HG03575 (cell line): ENCODE data around the gene CALD1.

Experiments
- ATAC-seq: cut with Tn5 transposase; IDR thresholded peaks from one replicate; pipeline ENCODE4 v1.9.1; 2021; ENCODE audit not compliant: unreplicated experiment, insufficient number of reproducible peaks, low FRiP score; ENCODE audit errors: extremely low read depth

The CALD1 gene

GRCh38 chr7:134818613-134819345 lies 39.3 kb downstream of the CALD1 start:
- no peak for ATAC-seq

DNA sequence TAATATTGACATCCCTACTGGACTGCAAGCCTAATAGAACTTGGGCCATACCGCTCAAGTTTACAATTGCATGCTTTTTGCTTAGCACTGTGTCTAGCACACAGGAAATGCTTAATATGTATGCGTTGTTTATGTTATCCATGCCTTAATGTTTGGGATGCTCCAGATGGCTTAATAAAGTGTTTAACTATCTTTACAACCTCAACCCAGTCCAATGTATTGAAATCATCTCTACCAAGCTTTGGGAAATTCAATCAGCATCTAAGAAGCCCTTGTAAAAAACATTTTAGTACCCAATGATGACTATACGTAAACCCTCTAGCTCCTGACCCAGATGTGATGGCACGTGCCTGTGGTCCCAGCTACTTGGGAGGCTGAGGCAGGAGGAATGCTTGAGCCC lies 40.0 kb downstream of the CALD1 start:
- no peak for ATAC-seq

GRCh38 chr7:134820295-134820694 lies 40.9 kb downstream of the CALD1 start:
- ATAC-seq = no peak

DNA sequence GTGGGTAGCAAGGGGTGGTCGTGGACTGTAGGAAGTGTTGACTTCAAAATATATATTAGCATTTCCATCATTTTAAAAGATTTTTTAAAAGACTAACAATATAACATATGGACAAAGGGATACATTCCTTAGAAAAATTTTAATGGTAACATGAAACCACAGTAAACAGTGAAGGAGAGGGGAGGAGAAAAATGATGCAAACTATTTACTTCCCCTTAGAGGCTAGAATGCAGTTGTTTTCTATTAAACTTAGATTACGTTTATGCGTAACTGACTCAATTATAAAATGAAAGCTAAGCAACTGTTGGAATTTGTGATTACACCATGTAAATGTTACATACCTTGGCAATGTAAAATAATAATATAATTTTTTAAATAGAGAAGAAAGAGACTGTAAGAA lies 41.3 kb downstream of the CALD1 start:
- ATAC-seq = no peak

GRCh38 chr7:134823400-134823799 lies 44.0 kb downstream of the CALD1 start:
- no peak for ATAC-seq

DNA sequence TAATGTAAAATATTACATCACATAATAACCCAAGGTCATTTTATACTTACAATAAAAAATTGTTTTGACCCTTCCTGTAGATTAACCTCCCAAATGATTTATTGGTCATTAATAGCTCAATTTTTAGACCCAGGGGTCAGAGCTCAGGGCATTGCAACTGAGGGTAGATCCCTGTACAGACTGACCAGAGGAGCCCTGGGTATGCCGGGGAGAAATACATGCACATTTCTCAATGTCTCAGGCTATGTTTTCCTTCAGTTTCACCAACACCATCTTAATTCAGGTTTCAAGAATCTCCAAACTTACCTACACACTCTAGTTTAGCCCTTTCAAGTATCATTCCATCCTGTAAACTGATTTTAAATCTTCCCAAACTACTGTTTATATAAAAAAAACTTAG lies 46.2 kb downstream of the CALD1 start:
- ATAC-seq = no peak

GRCh38 chr7:134826105-134826504 lies 46.7 kb downstream of the CALD1 start:
- no peak for ATAC-seq

- ATAC-seq = no peak
Observed at GRCh38 chr7:134827436-134827835, 48.0 kb downstream of the CALD1 start.

DNA sequence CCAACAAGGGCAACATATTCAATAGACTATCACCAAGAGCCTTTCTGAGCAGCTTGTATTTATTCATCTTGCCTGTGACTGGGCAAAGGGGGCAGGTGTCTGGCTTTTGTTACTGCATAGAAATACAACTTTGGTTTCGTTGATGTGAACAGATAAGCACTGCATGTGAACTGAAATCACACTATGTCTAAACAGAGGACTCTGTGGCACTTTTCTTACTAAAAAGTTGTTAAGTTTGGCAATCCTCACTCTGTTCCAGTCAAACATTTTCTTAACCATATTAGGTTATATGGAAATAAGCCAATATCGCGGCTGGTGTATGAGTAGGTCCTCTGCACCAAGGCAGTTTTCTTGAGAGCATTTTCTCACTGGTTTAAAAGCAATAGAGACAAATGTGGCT lies 48.5 kb downstream of the CALD1 start:
- no peak for ATAC-seq

GRCh38 chr7:134828361-134828760 lies 48.9 kb downstream of the CALD1 start:
- ATAC-seq = no peak

DNA sequence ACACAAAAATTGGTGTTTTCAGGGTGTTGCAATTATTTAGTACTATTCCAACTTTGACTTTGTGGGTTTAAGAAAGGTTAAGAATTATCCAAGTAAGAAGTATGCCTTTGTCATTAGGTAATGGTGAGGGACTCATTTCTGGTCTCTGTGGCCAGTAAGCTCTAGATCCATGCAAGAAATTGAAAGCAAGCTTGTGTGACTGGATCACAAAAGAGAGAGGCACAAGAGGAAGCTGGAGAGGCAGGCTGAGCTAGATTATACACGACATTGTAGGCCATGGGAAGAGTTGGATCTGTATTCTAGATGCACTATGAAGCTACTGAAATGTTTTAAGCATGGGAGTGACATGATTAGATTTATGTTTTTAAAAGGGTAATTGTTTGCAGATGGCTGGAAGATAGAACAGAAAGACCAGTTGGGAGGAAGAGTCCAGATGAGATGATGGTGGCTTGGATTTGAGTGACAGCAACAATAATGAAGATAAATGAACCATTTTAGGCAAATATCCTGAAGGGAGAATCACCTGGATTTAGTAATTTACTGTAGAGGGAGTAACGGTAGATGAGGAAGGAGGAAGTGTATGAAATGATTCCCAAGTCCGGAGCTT lies 50.0 kb downstream of the CALD1 start:
- no peak for ATAC-seq

DNA sequence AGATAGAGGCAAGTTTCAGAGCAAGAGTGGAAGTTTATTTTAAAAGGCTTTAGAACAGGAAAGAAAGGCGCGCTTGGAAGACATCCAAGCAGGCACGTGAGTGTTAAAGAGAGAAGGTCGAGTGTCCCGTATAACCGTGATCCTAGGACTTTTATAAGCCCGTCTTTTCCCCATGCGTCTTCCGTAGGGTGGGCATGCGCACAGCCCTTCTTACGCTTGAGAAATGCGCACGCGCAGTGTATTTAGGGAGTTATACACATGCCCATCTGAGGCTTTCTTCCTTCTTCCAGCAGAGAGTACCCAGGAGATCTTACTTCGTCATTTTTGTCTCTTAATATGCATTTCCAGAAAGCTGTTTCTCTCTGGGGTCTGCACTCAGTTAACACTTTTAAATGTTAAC lies 52.4 kb downstream of the CALD1 start:
- ATAC-seq = no peak

GRCh38 chr7:134832367-134832766 lies 52.9 kb downstream of the CALD1 start:
- no peak for ATAC-seq

DNA sequence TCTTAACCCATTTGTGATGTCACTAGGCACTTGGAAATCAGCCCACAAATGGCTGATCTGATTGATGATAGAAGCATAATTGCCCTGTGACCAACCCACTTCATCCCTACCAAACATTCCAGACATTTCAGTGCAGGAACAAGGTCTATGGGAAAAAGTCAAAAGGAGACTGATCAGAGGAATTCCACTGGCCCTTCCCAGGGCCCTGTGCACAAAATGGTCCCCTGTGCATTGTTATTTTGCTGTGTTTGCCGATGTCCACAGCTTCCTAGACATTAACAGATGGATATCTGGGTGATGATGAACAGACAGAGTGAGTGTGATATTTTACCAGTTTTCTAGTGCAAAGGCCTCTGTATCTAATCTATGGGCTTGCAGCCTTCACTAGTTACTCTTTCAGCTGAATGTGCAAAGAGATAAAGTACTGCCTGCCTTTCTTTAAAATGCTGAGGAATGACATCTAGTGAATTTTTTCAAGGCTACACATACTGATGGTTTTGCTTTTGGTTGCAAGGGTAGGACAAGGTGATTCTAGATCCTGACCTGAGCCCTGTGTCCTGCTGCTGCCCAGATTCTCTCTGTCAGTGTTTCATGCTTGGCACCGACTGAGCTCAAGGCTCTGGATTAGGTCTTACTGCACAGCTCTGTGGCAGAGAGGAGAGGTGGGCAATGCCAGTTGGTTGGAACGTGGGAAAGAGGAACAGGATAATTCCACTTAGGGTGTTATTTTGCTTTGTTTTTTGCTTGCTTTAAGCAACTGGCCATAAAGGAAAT lies 55.4 kb downstream of the CALD1 start:
- no peak for ATAC-seq

GRCh38 chr7:134835463-134835823 lies 56.0 kb downstream of the CALD1 start:
- no peak for ATAC-seq

DNA sequence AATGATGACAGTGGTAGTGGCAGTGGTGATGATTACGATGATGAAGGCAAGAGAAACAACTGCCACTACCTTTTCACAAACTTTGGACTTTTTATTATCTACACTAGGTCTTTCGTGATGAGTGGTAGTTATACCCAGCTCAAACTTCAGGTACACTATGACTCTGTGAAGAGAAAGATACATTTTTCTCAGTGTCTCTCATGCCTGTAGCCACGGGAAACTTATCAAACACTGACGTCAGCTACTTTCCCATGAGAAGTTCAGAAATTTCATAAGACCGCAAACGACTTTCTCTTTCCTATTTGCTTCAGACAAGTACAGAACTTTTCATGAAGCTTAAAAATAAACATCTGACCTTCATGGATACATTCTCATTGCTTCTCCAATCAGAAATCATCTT lies 57.0 kb downstream of the CALD1 start:
- no peak for ATAC-seq

GRCh38 chr7:134839298-134839697 lies 59.9 kb downstream of the CALD1 start:
- ATAC-seq = no peak

- ATAC-seq = no peak
Observed at GRCh38 chr7:134842062-134842461, 62.6 kb downstream of the CALD1 start.

DNA sequence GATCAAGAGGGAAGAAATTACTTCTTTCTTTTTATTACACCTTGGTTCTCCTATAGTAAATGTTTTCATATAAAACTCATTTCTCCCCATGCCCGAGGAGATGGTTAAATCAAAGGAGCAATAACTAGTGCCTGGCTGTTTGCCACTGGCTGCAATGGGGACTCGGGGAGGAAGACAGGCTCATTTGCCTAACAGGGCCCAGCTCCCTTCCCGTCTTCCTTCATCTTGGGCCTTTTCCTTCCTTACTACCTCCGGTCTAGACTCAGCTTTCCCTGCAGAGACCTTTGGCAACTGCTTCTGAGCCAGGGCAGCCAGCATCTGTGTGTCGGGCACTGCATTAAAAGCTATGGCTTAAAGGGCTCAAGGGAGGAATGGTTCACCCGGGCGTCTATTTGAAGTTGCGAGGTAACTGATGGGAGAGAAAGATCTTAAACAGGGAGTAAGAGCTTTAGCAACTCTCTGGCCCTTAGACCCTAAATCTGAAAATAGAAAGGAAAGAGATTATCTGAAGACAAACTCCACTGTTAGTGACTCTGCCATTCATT lies 63.5 kb downstream of the CALD1 start:
- ATAC-seq = no peak

- ATAC-seq = no peak
Observed at GRCh38 chr7:134844200-134844599, 64.8 kb downstream of the CALD1 start.
